Activated gamma-delta T cell treated with anti-CD3 and anti-CD28 coated beads, Interleukin-2, amount 50 U/mL, for 16 hours (primary cell): ENCODE results near the gene UNC5B.

Source experiments
- DNase-seq: peaks from one replicate; pipeline ENCODE4 v3.0.0-alpha.2; 2020; ENCODE audit warnings: low read depth

The UNC5B gene

DNA sequence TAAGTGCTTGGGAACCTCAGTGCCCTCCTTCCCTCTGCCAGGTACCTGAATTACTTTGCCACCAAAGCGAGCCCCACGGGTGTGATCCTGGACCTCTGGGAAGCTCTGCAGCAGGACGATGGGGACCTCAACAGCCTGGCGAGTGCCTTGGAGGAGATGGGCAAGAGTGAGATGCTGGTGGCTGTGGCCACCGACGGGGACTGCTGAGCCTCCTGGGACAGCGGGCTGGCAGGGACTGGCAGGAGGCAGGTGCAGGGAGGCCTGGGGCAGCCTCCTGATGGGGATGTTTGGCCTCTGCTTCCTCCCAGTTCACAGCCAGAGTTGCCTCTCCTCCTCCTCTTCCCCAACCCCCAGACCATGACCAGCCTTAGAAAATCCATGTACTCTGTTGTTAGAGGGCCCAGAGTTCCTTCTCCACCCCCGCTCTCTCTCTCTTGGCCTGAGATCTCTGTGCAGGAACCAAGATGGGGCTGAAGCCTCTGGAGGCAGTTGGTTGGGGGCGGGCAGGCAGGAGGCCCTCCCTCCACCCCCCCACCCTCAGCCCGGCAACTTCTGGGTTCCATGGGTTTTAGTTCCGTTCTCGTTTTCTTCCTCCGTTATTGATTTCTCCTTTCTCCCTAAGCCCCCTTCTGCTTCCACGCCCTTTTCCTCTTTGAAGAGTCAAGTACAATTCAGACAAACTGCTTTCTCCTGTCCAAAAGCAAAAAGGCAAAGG lies 86.9 kb downstream of the UNC5B start:
- DNase-seq, result no peak

GRCh38 chr10:71300555-71301370 lies 88.4 kb downstream of the UNC5B start:
- DNase-seq, result no peak

DNA sequence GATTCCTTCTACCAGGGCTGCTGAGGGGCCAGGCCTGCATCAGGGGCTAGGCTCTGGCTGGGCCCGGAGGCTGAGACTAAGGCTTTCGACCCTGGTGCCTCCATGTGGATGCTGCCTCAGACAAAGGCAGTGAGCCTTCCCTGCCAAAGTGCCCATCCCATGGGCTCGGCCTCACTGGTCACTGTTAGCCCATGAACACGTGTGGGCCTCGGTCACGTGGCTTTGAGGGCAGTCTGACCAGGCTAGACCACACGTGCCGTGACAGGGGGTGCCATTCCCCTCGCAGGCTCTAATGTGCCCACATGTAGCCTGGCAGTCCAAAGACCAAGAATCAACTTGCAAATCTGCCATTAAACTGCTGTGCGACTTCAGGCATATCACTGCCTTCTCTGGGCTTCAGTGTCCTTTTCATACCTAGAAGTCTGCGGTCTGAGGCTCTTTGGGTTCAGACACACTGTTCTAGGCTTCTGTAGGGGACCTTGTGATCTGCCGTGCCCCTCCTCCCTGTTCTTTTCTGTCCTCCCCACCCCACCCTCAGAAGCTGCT lies 89.1 kb downstream of the UNC5B start:
- no peak for DNase-seq

DNA sequence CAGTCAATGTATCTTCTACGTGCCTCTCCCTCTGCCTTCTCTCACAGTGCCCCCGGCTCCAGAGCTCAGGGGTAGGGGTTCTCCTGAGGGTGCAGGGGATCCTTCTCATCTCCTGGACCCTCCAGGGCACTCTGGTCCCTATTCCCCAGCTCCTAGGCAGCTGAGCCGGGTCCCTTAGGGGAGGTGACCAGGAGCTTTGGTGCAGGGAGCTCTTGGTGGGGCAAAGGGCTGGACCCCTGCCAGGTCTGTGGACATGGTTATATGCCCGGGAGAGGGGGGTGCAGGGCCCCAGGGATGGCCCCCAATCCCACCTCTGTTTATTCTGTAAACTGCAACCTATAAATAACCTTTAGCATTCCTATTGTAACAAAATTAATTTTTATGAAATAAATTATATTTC lies 90.1 kb downstream of the UNC5B start:
- no peak for DNase-seq

DNA sequence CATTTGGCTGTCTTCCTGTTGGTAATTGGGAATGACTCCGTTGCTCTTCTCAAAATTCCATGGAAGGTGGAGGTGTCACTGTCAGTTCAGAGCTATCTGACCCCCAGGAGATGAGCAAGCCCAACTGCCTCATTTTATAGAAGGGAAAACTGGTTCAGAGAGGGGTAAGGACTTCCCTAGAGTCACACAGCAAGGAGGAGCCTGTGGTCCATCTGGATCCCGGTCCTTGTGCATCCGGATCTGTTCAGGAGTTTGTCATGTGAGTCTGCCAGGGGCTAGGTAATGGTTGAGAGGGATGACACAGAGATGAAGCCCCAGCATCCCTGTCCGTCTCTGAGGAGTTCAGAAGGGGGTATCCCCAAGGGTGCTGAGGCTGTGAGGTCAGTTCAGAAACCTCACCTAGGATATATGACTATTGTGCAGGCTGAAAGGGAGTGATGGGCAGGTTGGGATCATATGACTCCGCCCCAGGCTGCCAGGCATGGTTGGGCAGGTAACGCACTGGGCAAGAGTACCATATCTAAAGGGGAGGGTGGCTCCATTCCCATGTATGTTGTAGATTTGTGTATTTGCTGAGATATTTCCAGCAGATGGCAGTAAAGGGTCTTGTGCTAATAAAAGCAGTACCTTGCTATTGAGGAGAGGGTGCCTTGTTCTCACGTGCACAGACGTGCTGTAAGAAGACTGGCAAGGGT lies 90.7 kb downstream of the UNC5B start:
- DNase-seq, result no peak

DNA sequence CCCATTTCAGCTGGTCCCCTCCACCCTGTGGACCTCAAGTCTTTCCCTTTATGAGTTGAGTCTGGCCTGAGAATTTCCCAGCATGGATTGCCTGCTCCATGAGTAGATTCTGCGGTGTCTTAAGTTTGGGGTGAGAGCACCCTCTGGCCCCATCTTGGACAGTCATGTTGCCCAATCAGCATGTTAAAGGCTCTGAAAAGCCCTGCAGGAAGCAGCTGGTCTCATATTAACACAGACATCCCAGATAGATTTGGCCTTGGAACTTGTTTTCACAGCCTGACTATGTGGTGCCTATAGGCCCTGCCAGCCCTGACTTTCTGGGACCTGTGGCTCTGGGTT lies 91.2 kb downstream of the UNC5B start:
- no peak for DNase-seq

- DNase-seq, result no peak
Measured at GRCh38 chr10:71304914-71305313, 92.5 kb downstream of the UNC5B start.

DNA sequence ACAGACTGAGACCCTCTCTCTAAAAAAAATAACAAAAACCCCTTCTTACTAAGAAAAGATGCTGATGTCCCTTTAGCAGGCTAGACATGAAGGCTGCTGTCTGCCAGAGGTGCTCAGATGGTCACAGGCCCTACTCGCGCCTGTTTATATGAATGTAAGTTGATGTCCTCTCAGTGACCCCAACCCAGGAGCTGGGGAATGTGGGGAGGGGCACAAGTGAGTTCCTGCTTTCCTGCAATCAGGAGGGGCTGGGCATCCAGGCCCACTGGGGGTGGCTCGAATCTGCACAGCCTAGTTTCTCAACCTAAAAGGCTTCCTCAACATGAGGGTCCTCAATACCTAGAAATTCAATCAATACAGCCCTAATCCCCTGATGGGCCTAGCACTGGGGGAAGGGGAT lies 94.6 kb downstream of the UNC5B start:
- no peak for DNase-seq

DNA sequence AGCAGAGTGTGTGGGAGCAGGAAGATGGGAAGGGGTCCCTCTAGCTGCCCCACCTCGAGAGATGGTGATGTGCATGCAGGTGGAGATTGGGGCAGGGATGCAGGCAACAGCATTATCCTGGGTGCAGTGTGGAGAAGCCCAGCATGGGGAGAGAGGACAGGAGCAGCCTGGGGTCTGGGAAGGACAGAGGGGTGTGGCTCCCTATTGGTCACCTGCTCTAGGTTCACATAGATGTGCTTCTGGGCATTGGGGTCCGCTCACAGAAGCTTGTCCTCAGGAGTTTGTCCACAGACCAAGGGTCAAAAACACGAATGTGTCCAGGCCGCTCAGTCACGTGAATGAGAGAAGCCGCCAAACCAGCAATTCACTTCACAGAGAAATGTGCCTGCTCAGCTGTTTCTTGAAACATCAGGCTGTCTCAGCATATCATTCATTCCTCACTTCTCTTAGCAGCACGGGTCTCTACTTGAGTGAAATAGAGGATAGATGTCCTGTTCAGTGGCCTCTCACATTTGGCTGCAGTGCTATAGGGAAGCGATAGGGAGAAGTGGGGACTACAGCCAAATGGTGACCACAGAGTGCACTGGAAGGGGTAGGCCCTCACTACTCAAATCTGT lies 95.2 kb downstream of the UNC5B start:
- DNase-seq, result no peak

DNA sequence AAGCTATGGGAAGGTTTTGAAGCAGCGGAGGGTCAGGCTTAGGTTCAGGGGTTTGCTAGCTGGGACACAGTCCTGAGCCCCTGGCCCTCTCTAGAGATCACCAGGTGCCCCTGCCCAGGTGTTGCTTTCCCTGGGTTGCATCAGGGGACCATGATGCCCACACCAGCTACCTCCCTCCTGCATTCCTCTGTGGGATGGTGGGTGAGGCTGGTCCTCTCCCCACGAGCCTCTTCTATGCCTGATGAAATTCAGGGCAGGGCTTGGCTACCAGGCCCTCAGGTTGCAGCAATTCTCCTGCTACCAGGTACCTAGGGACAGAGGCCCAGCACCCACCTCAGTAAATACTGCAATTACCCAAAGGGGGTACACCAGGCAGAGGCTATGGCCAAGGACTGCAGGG lies 95.9 kb downstream of the UNC5B start:
- DNase-seq, result no peak

DNA sequence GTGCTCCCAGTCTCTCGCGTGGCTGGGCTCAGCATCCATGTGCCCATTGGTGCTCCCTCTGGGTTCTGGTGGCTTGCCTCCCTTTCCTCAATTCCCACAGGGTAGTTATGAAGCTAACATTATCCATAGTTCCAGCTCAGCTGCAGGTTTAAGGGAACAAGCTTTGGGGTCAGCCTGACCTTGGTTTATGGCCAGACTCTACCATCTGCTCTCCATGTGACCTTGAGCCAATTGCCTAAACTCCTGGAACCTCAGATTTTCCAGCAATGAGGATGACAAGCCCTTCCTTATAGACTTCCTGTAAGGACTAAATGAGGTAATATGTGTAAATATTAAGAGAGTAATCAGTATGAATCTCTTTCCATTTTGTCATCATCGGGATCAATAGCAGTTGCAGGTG lies 96.6 kb downstream of the UNC5B start:
- DNase-seq, result no peak

- no peak for DNase-seq
Measured at GRCh38 chr10:71309919-71310318, 97.5 kb downstream of the UNC5B start.

GRCh38 chr10:71312220-71312619 lies 99.8 kb downstream of the UNC5B start:
- DNase-seq, result no peak

- DNase-seq, result no peak
Measured at GRCh38 chr10:71312811-71313789, 100.7 kb downstream of the UNC5B start.

- DNase-seq, result peak; percentile 19
Measured at GRCh38 chr10:71314028-71314693, 101.8 kb downstream of the UNC5B start.

- DNase-seq, result no peak
Measured at GRCh38 chr10:71314694-71315225, 102.4 kb downstream of the UNC5B start.

DNA sequence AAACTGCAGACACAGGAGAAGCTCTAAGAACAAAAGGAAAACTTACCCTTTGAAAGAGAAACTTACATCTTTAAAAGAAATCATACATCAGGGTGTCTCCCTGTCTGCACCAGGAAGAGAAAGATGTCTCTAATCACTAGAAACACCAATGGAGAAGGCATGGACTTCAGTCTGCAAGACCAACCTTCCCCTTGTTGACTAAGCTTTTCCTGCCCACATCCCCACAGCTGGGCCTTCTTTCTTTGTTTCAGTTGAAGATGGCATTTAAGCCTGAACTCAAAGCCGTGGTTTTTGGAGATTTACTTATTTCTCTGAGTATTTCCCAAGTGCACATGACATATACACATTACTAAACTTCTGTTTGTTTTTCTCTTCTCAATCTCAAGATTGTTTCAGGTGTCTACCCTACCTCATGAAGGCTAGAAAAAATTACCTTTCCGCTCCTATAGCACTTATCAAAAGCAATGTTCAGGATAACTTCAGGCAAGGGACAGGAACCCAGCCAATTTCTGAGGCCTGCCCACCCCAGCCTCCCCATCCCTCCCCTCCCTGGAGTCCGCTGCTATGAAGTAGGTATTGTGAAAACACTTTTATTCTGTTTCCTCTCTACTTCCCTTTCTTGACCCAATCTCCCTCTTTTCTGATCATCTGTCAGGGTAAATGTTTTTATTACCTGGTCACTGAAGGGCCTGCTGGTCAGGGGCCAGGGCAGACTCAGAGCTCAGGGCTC lies 103.9 kb downstream of the UNC5B start:
- DNase-seq, result no peak

DNA sequence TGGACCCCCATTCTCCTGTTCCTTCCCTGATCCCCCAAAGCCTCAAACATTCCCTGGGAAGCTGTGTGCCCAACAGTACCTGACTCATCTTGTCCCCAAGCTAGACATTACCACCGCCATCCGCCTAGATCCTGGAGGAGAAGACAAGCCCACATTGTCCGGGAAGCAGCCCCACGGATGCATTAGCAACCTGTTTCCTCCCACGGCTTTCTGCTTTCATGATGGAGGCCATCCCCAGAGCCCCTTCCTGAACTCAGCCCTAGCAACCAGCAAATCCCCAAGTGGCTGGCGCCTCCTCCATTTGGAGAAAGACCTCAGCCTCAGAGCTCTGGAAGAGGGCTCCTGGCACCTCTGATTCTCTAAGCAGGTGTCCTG lies 104.4 kb downstream of the UNC5B start:
- no peak for DNase-seq

DNA sequence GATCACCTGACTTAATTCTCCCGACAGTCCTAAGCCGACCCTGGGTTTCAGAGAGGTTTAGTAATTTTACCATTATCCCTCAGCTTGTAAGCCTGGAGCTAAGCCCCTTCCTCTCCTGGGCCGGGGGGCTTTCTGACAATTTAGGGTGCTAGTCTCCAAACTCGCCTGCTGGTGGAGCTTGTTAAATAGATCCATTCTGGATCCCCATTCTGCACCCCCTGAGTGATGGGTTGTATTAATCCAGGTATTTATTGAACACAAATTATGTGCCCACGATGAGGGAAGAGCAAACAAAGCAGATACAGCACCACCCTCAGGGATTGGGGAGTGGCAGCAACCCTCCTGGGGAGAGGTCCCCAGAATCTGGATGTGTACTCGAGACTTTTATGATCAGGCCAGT lies 105.4 kb downstream of the UNC5B start:
- no peak for DNase-seq
